ENCODE measurements around the gene MEGF11.
"Not testable (repeated sequence)": the region's sequence is repeated elsewhere in the genome, so short reads cannot be mapped to it uniquely, and the experiment has no call there.

Gene MEGF11

DNA sequence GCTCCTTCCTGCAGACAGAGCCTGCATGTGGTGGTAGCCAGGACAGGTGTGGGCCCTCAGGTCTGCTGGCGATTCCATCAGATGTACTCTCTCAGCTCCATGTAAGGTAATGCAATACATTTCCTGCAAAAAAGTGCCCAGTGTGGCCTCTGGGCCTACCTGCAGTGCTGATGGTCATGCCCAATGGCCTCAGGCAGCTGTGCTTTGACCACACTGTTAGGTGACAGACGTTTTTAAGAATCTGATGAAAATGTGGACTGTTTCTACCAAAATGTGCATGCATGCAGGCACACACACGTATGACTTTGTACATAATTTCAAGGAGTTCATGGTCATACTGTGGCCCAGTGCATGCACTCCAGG, 231.4 kb downstream of the MEGF11 start:
- no peak for FAIRE-seq

DNA sequence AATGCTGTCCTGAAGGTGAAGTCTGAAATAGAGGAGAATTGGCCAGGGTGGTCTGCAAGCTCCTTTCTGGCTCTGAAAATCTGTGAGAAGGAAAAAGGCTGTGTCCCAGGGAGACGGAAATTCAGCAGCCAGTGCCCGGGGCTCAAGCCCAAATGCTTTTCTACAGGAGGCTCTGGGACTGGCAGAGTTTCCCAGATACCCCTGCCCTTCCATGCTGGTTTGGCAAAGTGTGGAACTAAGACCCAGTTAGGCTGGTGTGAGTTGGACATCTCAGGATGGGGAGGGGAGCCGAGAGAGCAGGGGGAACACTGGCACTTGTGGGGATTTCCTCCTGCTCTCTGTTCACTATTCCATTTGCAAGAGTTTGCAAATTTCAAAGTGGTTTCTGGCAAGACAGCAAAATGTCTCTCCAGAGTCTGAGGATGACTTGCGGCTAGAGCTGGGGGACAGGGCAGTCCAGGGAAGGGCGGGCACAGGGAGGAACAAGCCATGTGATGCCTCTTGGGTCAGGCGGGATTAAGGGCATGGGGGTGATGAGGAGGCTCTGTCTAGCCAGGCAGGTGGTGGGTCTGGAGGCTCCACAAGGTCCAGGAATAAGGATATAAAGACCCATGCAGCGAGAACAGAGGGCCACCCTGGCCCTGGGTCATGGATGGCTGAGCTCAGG, 231.9 kb downstream of the MEGF11 start:
- FAIRE-seq = no peak

DNA sequence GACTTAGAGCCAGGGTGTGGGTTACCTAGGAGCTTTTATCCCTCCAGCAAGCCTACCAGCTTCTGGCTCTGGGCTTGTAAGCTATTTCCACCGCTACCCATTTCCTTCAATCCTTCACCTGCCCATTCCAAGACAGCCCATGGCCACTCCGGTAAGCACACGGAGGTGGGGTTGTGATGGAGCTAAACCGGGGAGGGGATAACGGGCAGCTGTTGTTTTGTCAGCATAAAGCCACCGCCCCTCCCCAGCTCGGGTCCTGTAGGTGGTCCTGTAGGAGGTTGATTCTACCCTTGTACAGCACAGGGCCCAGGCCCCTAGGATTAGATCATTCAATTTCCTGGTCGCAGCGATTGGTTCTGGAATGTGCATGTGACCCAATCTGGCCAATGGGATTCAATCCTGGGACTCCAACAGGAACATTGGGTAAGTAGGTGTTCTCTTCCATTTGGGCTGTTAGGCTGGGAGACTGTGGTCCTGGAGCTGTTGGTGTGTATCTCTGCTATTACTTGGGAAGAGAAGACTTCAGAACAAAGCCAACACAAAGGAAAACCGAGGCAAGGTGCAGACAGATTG, 233.6 kb downstream of the MEGF11 start:
- no peak for FAIRE-seq

DNA sequence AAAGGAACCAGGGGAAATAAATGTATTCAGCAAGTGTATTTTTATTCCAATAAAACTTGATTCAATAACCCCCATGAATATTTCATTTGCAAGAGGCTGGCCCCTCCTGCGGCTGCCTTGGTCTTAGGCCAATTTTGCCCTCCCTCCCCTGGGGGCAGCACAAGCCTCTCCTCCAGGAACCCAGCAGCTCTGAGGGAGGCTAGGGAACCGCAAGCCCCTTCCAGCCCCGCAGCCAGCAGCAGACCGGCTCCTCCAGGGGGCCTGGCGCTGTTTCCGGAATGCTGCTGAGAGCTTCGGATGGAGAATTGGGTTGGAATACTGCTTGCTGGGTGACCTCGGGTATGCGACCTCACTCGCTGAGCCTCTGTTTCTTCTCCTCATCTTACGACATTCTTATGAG, 234.2 kb downstream of the MEGF11 start:
- FAIRE-seq = no peak

DNA sequence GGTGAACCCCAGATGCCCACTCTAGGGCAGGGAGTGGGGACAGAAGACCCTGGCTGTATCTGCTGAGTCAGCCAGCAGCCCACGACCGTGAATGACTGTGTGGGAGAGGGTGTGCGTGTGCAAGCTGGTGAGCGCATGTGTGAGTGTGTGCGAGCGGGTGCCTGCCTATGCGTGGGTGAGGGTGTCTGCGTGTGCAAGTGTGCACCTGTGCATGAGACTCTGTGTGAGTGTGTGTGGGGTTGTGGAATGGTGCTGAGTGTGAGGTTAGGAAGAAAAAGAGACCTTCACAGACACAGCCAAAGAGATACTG, 235.1 kb downstream of the MEGF11 start:
- no peak for FAIRE-seq

DNA sequence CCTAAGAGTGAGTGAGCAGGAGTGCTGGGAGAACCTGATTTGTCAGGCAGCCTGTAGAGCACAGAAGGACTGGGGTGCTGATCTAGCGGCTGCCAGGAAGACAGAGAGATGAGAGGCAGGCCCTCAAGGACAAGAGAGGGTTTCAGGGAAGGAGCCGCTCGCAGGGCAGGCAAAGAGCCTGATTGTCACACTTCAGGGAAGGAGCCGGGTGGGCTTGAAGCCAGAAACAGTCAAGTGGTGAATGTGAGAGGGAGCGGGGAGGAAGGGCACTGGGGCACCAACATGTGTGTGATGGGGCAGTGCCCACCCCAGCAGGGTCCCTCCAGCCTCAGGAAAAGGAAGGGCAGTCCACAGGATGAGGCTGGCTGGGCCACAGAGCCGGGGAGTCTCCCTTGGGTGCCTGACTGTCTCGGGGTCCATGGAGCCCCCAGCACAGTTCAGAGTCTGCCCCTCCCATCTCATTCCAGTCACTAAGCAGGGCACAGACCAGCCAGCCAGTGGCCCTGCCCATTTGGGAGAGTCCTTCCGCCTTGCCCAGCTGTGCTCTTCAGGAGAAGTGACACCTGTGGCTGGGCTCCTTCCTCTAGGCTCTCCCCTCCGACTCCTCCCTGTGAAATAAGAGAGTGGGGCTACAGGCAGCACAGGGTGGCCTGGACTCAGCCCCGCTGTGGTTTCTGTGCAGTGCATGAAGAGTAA, 235.6 kb downstream of the MEGF11 start:
- FAIRE-seq = no peak

DNA sequence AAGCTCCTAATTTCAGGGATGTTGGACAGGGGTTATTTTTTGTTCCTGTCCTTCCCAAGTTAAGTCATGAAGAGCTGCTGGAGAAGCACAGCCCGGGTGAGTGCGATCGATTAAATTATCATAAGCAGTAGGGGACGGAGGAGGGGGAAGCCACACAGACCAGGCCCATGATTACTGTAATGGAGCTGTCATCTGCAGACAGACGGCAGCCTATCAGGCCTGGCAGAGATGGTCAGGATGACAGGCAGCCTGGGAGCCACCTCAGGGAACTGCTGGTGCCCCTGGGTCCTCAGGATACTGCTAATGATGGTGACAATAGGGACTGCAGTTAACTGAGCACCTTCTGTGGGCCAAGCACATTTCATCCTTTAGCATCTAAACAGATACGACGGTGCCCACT, 236.6 kb downstream of the MEGF11 start:
- no peak for FAIRE-seq

DNA sequence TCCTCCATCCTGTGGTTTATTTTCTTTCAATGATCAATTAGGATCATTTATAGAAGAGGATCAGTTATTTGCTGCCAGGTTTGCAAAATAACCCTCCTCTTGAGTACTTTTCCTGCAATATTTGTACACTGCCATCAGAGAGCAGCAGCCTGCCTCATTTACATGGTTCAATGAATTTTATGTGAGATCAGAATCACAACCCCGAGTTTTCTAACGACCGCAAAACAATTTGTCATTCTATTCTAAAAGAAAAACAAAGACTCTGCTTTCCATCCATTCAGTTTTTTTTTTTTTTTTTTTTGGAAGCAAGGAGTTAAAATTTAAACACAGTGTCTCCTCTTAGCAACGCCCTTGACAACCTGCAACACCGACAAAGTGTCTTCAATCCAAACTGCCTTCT, 237.4 kb downstream of the MEGF11 start:
- FAIRE-seq = no peak

DNA sequence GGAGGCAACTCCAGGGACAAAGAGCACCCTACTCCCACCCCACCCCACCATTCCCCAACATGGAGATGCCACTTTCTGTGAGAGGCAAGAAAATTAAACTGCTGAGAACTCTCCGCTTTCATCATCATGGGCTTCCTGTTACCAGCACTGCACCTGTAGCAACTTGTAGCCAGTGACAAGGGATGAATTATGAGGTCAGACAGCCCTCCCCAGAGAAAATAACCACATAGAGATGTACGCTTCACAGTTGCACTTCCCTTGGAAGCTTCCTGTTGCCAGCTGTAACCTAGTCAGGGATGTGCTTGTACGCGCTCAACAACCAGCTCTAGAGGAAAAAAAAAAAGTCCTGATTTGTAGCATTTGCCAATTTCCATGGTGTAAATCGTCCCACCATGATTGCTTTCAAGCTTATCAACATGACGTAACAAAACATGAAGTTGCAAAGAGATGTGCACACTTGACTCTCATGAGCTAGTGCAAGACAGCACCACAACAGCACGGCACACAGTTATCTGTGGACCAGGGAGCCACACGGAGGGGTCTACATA, 238.8 kb downstream of the MEGF11 start:
- FAIRE-seq = no peak

DNA sequence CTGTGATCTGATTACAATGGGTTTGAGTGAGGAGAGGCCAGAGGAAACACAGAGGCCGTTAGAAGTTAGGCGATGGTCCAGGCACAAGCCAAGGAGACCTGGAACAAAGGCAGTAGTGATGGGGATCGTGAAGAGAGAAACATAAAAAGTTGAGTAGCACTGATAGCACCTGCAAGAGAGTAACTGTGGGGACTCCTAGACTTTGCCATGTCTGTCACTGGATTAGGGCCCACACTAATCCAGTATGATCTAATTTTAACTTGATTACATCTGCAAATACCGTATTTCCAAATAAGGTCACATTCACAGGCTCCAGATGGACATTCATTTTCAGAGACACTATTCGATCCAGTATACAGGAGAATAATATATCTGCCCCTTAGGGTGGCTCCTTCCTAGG, 239.5 kb downstream of the MEGF11 start:
- FAIRE-seq = no peak

DNA sequence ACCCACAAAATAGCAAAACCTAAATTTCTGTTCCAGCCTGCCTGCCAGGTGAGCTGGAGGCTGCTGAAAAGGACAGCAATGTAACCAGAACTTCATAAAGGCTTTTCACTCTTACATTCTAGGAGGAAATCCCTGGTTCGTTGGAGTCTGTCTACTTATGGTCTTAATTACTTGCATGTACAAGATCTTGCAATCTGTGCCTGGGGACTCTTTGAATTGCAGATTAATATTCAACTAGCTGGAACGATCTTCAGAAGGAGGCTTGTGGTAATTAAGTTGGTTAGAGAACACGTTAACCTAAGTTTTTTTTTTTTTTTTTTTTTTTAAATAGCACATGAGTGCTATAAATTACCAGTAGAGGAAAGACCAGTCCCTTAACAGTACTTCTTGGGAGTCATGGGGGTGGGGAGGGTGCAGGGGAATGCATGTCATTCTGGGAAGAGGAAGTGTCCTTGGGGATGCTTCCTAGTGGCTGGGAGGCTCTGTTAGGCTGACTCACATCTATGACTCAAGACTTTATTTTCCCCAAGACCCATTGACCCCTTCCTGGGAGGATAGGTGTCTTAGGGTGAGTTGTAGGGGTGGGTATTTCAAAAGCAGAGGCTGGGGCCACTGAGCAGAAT, 244.5 kb downstream of the MEGF11 start:
- no peak for FAIRE-seq

DNA sequence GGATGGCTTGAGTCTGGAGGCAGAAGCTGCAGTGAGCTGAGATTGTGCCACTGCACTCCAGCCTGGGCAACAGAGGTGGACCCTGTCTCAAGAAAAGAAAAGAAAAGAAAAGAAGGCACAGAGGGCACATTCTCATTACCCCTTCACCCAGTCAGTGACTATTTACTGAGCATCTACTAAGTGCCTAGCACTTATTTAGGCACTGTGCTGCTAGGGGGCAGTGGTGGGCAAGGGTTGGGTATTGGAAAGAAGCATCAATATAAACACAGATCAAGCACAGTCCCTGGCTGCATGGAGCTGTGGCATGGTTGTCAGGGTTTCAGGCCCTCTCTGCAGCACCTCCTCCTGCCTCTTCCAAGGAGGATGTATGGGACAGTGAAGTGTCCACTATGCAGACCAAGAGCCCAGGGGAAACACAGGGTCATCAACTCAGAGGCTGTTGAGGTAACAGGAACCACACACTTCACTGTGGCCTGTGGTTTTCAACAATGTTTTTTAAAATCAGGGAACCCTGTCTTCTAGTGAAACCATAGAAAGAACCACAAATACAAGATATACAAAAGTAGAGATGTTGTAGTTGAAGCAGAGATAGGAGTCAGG, 245.8 kb downstream of the MEGF11 start:
- FAIRE-seq = no peak

DNA sequence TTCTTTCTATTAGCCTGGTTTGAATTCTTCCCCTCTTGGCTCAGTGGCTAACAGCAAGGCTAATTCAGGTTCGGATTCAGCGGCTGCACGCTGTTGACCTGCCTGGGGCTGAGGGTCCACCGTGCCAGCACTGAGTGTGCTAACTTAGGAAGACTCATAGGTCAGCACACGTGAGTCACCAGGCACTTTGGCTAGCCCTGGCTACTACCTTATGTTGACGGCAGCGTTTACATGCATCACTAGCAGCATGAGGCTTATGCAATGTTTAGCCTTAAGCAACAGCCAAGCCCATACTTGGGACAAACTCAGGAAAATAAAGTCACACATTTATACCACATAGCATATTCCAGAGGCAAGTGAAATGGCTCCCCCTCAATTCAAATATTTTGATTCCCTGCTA, 246.6 kb downstream of the MEGF11 start:
- FAIRE-seq = no peak

DNA sequence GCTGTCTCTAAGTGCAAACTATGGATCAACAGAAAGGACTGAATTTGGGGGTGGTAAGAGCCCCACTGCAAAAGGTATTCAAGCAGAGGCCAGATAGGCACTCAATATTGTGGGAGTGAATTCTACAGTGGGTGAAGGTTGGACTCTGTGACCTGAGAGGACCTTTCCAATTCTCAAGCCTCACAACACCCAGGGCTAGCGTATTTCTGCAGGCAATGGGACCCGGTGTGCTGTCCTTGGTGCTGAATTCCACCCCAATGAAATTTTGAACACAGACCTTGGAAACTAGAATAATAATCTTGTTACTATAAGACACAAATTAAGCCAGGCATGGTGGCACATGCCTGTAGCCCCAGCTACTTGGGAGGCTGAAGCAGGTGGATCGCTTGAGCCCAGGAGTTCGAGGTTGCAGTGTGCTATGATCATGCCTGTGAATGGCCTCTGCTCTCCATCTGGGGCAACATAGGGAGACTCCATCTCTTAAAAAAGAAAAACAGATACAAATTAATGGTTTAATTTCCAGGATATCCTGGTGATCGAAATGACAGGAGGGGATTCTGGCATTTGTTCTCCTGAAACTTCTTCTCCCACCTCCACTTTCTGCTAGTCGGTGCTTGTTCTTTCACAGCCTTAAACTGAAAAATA, 248.8 kb downstream of the MEGF11 start:
- FAIRE-seq = no peak

DNA sequence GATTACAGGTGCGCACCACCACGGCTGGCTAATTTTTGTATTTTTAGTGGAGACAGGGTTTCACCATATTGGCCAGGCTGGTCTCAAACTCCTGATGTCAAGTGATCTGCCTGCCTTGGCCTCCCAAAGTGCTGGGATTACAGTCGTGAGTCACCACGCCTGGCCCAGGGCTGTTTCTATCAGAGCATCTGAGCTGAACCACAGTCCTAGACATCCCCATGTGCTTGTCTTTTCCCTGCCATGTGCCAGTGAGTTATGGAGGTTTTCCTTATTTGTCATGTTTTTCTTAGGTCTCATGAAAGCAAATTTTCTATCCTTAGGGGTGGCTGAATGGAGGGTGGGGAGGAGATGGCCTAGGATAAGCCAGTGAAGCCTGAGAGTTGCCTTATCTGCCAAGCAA, 250.4 kb downstream of the MEGF11 start:
- FAIRE-seq = not testable (repeated sequence)

DNA sequence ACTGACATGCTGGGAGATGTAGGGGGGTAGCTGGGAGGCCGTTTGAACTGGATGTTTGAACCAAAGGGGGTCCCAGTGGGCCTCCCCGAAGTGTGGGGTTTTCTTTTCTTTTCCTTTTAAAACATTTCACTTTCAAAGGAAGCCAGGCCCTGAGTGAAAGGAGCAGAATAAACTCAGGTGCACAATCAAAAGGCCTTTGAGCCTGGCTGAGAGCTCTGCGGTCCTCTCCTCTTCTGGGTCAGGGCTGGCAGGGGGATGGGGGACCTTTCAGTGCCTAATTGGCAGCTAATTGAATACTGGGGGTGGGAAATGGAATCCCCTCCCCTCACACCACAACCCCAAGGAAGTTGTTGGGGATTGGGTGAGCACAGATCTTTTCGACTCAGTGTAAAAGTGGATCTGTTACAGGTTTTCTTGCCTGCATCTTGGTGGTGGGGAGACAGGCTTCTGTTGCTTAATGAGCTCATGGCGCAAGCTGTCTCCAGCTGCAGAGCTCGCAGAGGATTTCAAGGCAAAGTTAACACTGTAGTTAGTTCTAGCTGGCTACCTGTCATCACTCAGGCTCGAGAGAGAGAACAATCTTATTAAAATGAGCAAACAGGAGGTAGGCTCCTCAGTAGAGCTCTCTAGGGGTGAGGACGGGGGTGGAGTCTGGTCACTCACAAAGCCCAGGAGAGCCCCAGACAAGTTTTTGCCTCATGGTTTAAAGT, 251.7 kb downstream of the MEGF11 start:
- no peak for FAIRE-seq

DNA sequence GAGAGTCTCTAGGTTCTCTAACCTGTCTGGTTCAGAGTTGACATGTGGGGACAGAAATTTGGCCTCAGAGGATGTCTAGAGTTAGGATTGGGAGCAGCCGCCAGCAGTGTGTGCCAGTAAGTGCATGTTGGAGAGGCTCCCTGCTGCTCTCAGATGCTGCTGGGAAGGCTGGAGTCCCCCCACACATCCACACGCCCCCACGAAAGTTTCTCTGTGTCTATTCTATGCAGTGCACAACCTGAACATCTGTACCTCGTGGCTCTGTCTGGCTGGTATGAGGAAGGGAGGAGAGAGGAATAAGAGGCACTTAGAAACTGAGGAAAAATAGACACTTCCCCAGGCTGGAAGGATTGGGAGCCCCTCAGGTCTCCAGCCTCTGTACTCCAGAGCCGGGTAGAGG, 252.5 kb downstream of the MEGF11 start:
- FAIRE-seq = no peak

DNA sequence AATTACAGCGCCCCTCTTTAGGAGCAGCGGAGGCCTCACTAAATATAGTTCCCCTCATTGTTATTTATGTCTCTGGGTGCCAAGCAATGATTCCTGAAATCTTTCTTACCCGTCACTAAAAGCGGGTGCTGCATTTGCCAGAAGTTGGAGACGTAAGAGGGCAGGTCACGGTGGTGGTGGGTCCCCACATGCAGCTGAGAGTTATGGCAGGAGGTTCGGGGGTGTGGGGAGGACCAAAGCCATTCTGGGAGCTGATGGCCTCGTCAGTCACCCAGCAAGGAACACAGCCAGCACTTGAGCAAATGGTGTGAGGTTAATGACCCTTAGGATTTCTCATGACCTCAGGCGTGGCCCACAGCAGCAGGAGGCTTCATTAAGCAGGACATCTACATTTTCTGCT, 255.1 kb downstream of the MEGF11 start:
- no peak for FAIRE-seq

DNA sequence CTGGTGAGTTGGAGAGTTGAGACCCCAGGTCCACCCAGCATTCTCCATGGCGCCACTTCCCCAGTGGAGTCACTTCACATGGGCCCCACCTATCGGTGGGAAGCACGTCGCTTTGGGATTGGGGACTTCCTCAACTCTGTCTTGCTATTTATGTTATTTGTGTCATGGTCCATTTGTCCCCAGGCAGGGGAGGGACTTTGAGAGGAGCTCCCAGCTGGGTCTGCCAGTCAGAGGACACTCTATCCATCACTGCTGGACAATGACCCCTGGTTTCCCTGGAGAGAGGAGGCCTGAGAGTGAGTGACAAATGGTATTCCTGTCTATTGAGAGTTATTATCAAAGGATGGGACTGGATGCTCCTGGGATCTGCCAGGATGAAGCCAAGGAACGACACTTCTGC, 256.6 kb downstream of the MEGF11 start:
- no peak for FAIRE-seq

DNA sequence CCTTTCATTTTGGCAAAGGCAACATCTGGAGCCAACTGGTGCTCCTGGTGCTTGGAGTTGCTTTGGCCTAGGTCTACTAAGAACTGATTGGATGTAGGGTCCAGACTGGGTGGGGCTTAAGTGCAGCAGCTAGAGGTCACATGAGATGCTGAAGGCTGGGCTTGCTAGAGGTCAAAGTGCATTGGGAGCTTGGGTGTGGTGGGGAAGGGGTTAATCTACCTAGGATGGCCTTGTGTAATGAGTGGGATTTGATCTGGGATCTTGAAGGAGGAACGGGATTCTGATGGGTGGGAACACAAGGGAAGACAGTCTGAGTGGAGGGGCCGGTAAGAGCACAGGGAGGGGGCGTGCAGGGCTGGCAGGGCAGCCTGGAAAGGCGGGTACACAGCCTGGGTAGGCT, 258.7 kb downstream of the MEGF11 start:
- FAIRE-seq = no peak

DNA sequence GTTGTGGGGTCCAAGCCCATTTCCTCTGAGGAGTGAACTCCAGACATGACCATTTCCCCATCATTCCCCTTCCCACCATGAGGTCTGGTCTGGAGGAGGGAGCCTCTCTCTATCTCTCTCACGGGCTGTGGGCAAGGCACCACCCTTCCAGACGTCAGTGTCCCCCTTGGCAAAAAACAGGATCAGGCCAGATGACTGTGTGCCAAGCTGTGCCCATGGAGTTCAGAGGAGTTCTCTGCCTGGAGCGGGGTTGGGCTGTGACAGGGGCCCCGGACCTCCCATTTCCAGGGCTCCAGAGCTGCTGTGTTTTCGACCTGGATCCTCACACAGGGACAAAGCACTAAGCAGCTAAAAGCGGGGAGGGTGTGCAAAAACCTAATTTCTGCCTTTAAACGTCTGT, 259.8 kb downstream of the MEGF11 start:
- no peak for FAIRE-seq

DNA sequence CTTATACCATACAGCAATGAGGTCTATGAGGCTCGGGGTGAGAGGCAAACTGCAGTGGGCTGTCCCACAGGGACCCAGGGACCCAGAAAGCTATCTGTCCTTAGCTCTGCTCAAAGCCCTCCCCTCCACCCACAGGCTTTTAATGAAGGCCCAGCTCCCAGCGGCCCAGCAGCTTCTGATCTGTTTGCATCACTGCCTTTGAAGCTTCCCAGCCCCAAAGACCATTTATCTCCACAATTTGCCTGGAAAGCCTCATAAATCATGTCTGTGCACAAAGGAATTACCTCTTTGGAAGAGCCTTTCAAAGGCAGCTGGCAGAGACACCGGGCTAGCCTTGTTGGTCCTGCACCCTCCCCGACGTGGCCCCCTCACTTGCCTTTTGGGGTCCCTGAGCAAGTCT, 260.3 kb downstream of the MEGF11 start:
- no peak for FAIRE-seq

Measured in A204.1 (cell line).